ENCODE measurements around the gene KIF2C.

- no peak for TF ChIP-seq POLR2A (IDR thresholded peaks at IDR 0.05)
- no peak for TF ChIP-seq CTCF (IDR thresholded peaks at IDR 0.05)
Measured at GRCh38 chr1:44713321-44713781, 26.3 kb upstream of the KIF2C start.

Measured in uterus (tissue), 2 donors.